ENCODE measurements around the gene CTNNBIP1. TPM values are rescaled to one million over a fixed set of nuclear protein-coding genes. Genes with fewer than 3 reads are reported as not detected.

Gene CTNNBIP1
- total RNA-seq, 1 experiment from 2014 or later, result 31.3 TPM

- H3K9ac ChIP-seq (ENCODE audit: low read length), result no peak overlapping the region
- no peaks in the 10 kb centered on the region for H3K79me2 ChIP-seq (ENCODE audit: insufficient read depth, low read length)
- ChIA-PET RAD21 (ENCODE audit: low non-redundant PET in 1 of 2, low total read pairs in 2 of 2, uncharacterized antibody in 2 of 2, unreplicated experiment in 2 of 2) (interaction anchor here in 1 of 2 experiments (1.3 kb wide), 1 partner anchor 79 kb away, joined by 3 read pairs; no protein-coding TSS in a partner anchor), CTCF (interaction anchor here (1.1 to 1.2 kb wide), 2 partner anchors 79 to 248 kb away, joined by 3 read pairs; no protein-coding TSS in a partner anchor), POLR2A (no interaction called here)
- no peaks in the 10 kb centered on the region for H3K27me3 ChIP-seq (ENCODE audit: insufficient read depth, low read length)
- H3K4me2 ChIP-seq (ENCODE audit: low read length), result no peak overlapping the region
- no peaks in the 10 kb centered on the region for H4K20me1 ChIP-seq (ENCODE audit: insufficient read depth)
- ATAC-seq, result no peak
- no peak overlapping the region for H2AFZ ChIP-seq (ENCODE audit: low read depth, low read length, poor library complexity, severe bottlenecking)
- H3K27ac ChIP-seq (ENCODE audit: low read depth, low read length), result no peak overlapping the region
- no peak for DNase-seq (ENCODE audit: low read depth, low spot score)
- BruUV-seq (replicated peaks), result no TSS peak
- TF ChIP-seq CEBPB (IDR thresholded peaks at IDR 0.05; ENCODE audit: low read depth) (no peak), SIN3A (IDR thresholded peaks at IDR 0.05; ENCODE audit: low read depth) (no peak), POLR2AphosphoS5 (IDR thresholded peaks at IDR 0.05; ENCODE audit: low read depth, low read length) (no peak)
- TF ChIP-seq, protein P1, sequence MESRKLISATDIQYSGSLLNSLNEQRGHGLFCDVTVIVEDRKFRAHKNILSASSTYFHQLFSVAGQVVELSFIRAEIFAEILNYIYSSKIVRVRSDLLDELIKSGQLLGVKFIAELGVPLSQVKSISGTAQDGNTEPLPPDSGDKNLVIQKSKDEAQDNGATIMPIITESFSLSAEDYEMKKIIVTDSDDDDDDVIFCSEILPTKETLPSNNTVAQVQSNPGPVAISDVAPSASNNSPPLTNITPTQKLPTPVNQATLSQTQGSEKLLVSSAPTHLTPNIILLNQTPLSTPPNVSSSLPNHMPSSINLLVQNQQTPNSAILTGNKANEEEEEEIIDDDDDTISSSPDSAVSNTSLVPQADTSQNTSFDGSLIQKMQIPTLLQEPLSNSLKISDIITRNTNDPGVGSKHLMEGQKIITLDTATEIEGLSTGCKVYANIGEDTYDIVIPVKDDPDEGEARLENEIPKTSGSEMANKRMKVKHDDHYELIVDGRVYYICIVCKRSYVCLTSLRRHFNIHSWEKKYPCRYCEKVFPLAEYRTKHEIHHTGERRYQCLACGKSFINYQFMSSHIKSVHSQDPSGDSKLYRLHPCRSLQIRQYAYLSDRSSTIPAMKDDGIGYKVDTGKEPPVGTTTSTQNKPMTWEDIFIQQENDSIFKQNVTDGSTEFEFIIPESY (IDR thresholded peaks at IDR 0.05; ENCODE audit: extremely low read depth, insufficient replicate concordance, low read length), result no peak
- H3K4me1 ChIP-seq (ENCODE audit: control insufficient read depth in 1 of 2, insufficient read depth in 2 of 2, low read length in 2 of 2), result no peaks in the 10 kb centered on the region
- no peaks in the 10 kb centered on the region for H3K9me3 ChIP-seq (ENCODE audit: control insufficient read depth in 1 of 2, insufficient read depth in 1 of 2, low read depth in 1 of 2, low read length in 2 of 2)
- intact Hi-C loops (cut with micrococcal nuclease), result no loop called here
- no peak overlapping the region for H3K4me3 ChIP-seq (replicated peaks in 1 of 2; ENCODE audit: low read depth in 1 of 2, low read length in 2 of 2)
- H3K36me3 ChIP-seq (ENCODE audit: control insufficient read depth in 1 of 2, insufficient read depth in 2 of 2, low read length in 2 of 2), result no peaks in the 10 kb centered on the region
- no peaks in the 10 kb centered on the region for H3K9me2 ChIP-seq (ENCODE audit: insufficient read depth)
These were observed 46.7 kb downstream of the CTNNBIP1 start for GRCh38 chr1:9863371-9863770.

- no peaks in the 10 kb centered on the region for H3K4me1 ChIP-seq (ENCODE audit: control insufficient read depth in 1 of 2, insufficient read depth in 2 of 2, low read length in 2 of 2)
- H3K4me3 ChIP-seq (replicated peaks in 1 of 2; ENCODE audit: low read depth in 1 of 2, low read length in 2 of 2), result no peak overlapping the region
- no peaks in the 10 kb centered on the region for H3K79me2 ChIP-seq (ENCODE audit: insufficient read depth, low read length)
- no peaks in the 10 kb centered on the region for H3K9me3 ChIP-seq (ENCODE audit: control insufficient read depth in 1 of 2, insufficient read depth in 1 of 2, low read depth in 1 of 2, low read length in 2 of 2)
- no peak overlapping the region for H3K27ac ChIP-seq (ENCODE audit: low read depth, low read length)
- ChIA-PET RAD21 (ENCODE audit: low non-redundant PET in 1 of 2, low total read pairs in 2 of 2, uncharacterized antibody in 2 of 2, unreplicated experiment in 2 of 2) (interaction anchor here in 1 of 2 experiments (1.1 kb wide), 1 partner anchor 77 kb away, joined by 3 read pairs; no protein-coding TSS in a partner anchor), CTCF (interaction anchor here (0.8 to 1.0 kb wide), 2 partner anchors 13 to 69 kb away, joined by 3 to 5 read pairs; no protein-coding TSS in a partner anchor), POLR2A (no interaction called here)
- H2AFZ ChIP-seq (ENCODE audit: low read depth, low read length, poor library complexity, severe bottlenecking), result no peak overlapping the region
- no peak overlapping the region for H3K4me2 ChIP-seq (ENCODE audit: low read length)
- H3K27me3 ChIP-seq (ENCODE audit: insufficient read depth, low read length), result no peaks in the 10 kb centered on the region
- no peak overlapping the region for H3K9ac ChIP-seq (ENCODE audit: low read length)
- H3K9me2 ChIP-seq (ENCODE audit: insufficient read depth), result no peaks in the 10 kb centered on the region
- no peak for DNase-seq (ENCODE audit: low read depth, low spot score)
- intact Hi-C loops (cut with micrococcal nuclease), result no loop called here
- no TSS peak for BruUV-seq (replicated peaks)
- no peaks in the 10 kb centered on the region for H4K20me1 ChIP-seq (ENCODE audit: insufficient read depth)
- ATAC-seq, result peak; percentile 34
- no peaks in the 10 kb centered on the region for H3K36me3 ChIP-seq (ENCODE audit: control insufficient read depth in 1 of 2, insufficient read depth in 2 of 2, low read length in 2 of 2)
- TF ChIP-seq SRF (IDR thresholded peaks at IDR 0.05; ENCODE audit: low read depth) (no peak), POLR2A (IDR thresholded peaks at IDR 0.05; ENCODE audit: borderline replicate concordance, extremely low read depth, insufficient read depth, insufficient read length) (no peak), RAD21 (IDR thresholded peaks at IDR 0.05; ENCODE audit: low read depth) (peak; percentile 22; the same call in 1 of the 2 replicates)
These were observed 48.7 kb downstream of the CTNNBIP1 start for GRCh38 chr1:9861360-9861759.

All from HCT116 (cell line).